H9 (cell line): ENCODE results near the gene YIPF2. TPM values are rescaled to one million over a fixed set of nuclear protein-coding genes. Genes with fewer than 3 reads are reported as not detected.
A peak's percentile ranks its signal among the peaks of the same experiment; 100 is the strongest.

ENCODE experiments used
- DNase-seq: peaks from one replicate; pipeline ENCODE4 v3.0.0-alpha.2; 2017
- H2AFZ ChIP-seq: one replicate; pipeline ENCODE4 v1.6.1; 2013; ENCODE audit warnings: mild to moderate bottlenecking, low read length, control low read depth, moderate library complexity
- H2AK5ac ChIP-seq: 2 replicates; pipeline ENCODE4 v1.6.1; 2013; ENCODE audit warnings: low read length, control low read depth, mixed read lengths; ENCODE audit not compliant: insufficient read length
- H2BK120ac ChIP-seq: one replicate; pipeline ENCODE4 v1.6.1; 2013; ENCODE audit warnings: low read depth, mild to moderate bottlenecking, low read length, control low read depth, inconsistent platforms; ENCODE audit not compliant: poor library complexity, severe bottlenecking
- H2BK12ac ChIP-seq: 2 replicates; pipeline ENCODE4 v1.6.1; 2013; ENCODE audit warnings: low read length, control low read depth, mixed read lengths, low read depth; ENCODE audit not compliant: insufficient read length
- H2BK15ac ChIP-seq: 2 replicates; pipeline ENCODE4 v1.6.1; 2013; ENCODE audit warnings: low read depth, low read length, control low read depth
- H2BK20ac ChIP-seq: one replicate; pipeline ENCODE4 v1.6.1; 2013; ENCODE audit warnings: low read depth, mild to moderate bottlenecking, low read length, control low read depth, inconsistent platforms; ENCODE audit not compliant: poor library complexity, severe bottlenecking
- H2BK5ac ChIP-seq: 2 replicates; pipeline ENCODE4 v1.6.1; 2013; ENCODE audit warnings: low read length, control low read depth, mixed read lengths; ENCODE audit not compliant: insufficient read length
- H3K14ac ChIP-seq: 2 replicates; pipeline ENCODE4 v1.6.1; 2013; ENCODE audit warnings: low read length, control low read depth; ENCODE audit not compliant: insufficient read depth
- H3K18ac ChIP-seq: 2 replicates; pipeline ENCODE4 v1.6.1; 2013; ENCODE audit warnings: low read depth, mild to moderate bottlenecking, mixed read lengths, low read length, control low read depth; ENCODE audit not compliant: insufficient read length
- H3K23ac ChIP-seq: 2 replicates; pipeline ENCODE4 v1.6.1; 2013; ENCODE audit warnings: low read length, control low read depth, mixed read lengths, low read depth; ENCODE audit not compliant: insufficient read length
- H3K23me2 ChIP-seq: 2 replicates; pipeline ENCODE4 v1.6.1; 2013; ENCODE audit warnings: low read depth, mild to moderate bottlenecking, mixed read lengths, low read length, control low read depth; ENCODE audit not compliant: insufficient read length, poor library complexity, severe bottlenecking
- H3K27ac ChIP-seq: 2 replicates; pipeline ENCODE4 v1.5.1; 2013; ENCODE audit warnings: low read length, control low read depth, mixed read lengths, low read depth; ENCODE audit not compliant: insufficient read length
- H3K27me3 ChIP-seq: 2 replicates; pipeline ENCODE4 v1.6.1; 2013; ENCODE audit warnings: low read length, control low read depth, inconsistent platforms; ENCODE audit not compliant: insufficient read depth
- H3K4ac ChIP-seq: 2 replicates; pipeline ENCODE4 v1.6.1; 2013; ENCODE audit warnings: low read depth, mild to moderate bottlenecking, control low read depth, inconsistent platforms, low read length, moderate library complexity
- H3K4me1 ChIP-seq: 2 replicates; pipeline ENCODE4 v1.6.1; 2013; ENCODE audit warnings: low read length, control low read depth, inconsistent platforms; ENCODE audit not compliant: insufficient read depth
- H3K4me2 ChIP-seq: 2 replicates; pipeline ENCODE4 v1.6.1; 2013; ENCODE audit warnings: low read length, control low read depth, mixed read lengths; ENCODE audit not compliant: insufficient read length, insufficient read depth
- H3K56ac ChIP-seq: 2 replicates; pipeline ENCODE4 v1.6.1; 2013; ENCODE audit warnings: low read depth, mild to moderate bottlenecking, mixed read lengths, low read length, control low read depth; ENCODE audit not compliant: insufficient read length
- H3K79me1 ChIP-seq: 2 replicates; pipeline ENCODE4 v1.6.1; 2013; ENCODE audit warnings: low read depth, mild to moderate bottlenecking, moderate library complexity, low read length, control low read depth, inconsistent platforms; ENCODE audit not compliant: insufficient read depth, poor library complexity, severe bottlenecking
- H3K79me2 ChIP-seq: 2 replicates; pipeline ENCODE4 v1.6.1; 2013; ENCODE audit warnings: low read length, control low read depth, inconsistent platforms; ENCODE audit not compliant: insufficient read depth
- H3K9ac ChIP-seq: 2 replicates; pipeline ENCODE4 v1.6.1; 2013; ENCODE audit warnings: low read length, control low read depth, mixed read lengths; ENCODE audit not compliant: insufficient read length; ENCODE audit errors: extremely low read depth
- H3K9me3 ChIP-seq: one replicate; pipeline ENCODE4 v1.6.1; 2013; ENCODE audit warnings: low read depth, low read length, inconsistent platforms; ENCODE audit not compliant: control insufficient read depth
- H3T11ph ChIP-seq: one replicate; pipeline ENCODE4 v1.6.1; 2013; ENCODE audit warnings: mild to moderate bottlenecking, low read length, control low read depth, inconsistent platforms
- H4K20me1 ChIP-seq: one replicate; pipeline ENCODE4 v1.6.1; 2013; ENCODE audit not compliant: control insufficient read depth, insufficient read length, insufficient read depth
- H4K5ac ChIP-seq: 2 replicates; pipeline ENCODE4 v1.6.1; 2013; ENCODE audit warnings: low read depth, mild to moderate bottlenecking, mixed read lengths, low read length, control low read depth; ENCODE audit not compliant: insufficient read length
- H4K8ac ChIP-seq: replicated peaks from 2 replicates; pipeline ENCODE4 v1.6.1; 2013; ENCODE audit warnings: low read length, control low read depth, mixed read lengths, low read depth; ENCODE audit not compliant: insufficient read length
- H4K91ac ChIP-seq: 2 replicates; pipeline ENCODE4 v1.6.1; 2013; ENCODE audit warnings: low read depth, mild to moderate bottlenecking, moderate library complexity, mixed read lengths, low read length, control low read depth; ENCODE audit not compliant: insufficient read length
- H3K27ac Mint-ChIP-seq, 3 experiments: 2 replicates in 2 of 3; 3 replicates in 1 of 3; pipeline ENCODE4 v1.8.0; 2020 to 2021; ENCODE audit warnings: mixed read lengths in 3 of 3, mild to moderate bottlenecking in 1 of 3, moderate library complexity in 1 of 3
- H3K27me3 Mint-ChIP-seq: 2 replicates; pipeline ENCODE4 v1.8.0; 2021; ENCODE audit warnings: low read depth, mild to moderate bottlenecking, moderate library complexity, mixed read lengths
- H3K36me3 Mint-ChIP-seq, 3 experiments: 2 replicates in 2 of 3; 3 replicates in 1 of 3; pipeline ENCODE4 v1.8.0; 2020 to 2021; ENCODE audit warnings: low read depth in 3 of 3, mixed read lengths in 3 of 3; ENCODE audit not compliant: insufficient read depth in 1 of 3
- H3K4me1 Mint-ChIP-seq, 2 experiments: 2 replicates each; pipeline ENCODE4 v1.8.0; 2020; ENCODE audit warnings: mixed read lengths in 2 of 2
- H3K4me3 Mint-ChIP-seq, 2 experiments: 2 replicates in 1 of 2; 3 replicates in 1 of 2; pipeline ENCODE4 v1.8.0; 2020 to 2021; ENCODE audit warnings: mild to moderate bottlenecking in 2 of 2, mixed read lengths in 2 of 2, moderate library complexity in 1 of 2
- H3K9me3 Mint-ChIP-seq, 2 experiments: 2 replicates in 1 of 2; 3 replicates in 1 of 2; pipeline ENCODE4 v1.8.0; 2020; ENCODE audit warnings: mild to moderate bottlenecking in 2 of 2, mixed read lengths in 2 of 2, moderate library complexity in 1 of 2
- WGBS: extraction: QIAGEN DNeasy Blood & Tissue Kit; methylation state at CpG from one replicate; pipeline ENCODE4 v1.1.7; 2013; ENCODE audit warnings: missing lambda C conversion rate, low lambda C conversion rate, mixed read lengths; ENCODE audit not compliant: insufficient read length; ENCODE audit errors: extremely low coverage; 5-methylcytosine and 5-hydroxymethylcytosine counted together
- total RNA-seq: library from RNA; stranded (reverse); gene quantifications from 2 replicates; pipeline ENCODE4 v1.2.1, GENCODE V29; 2021
- TF ChIP-seq, protein P1 (sequence below): fragments of 200-600 bp; sonication (generic); conservative IDR thresholded peaks from 3 replicates; pipeline ENCODE4 v1.8.0; 2021; ENCODE audit warnings: antibody characterized with exemption, mild to moderate bottlenecking

The YIPF2 gene
- total RNA-seq, 1 experiment from 2014 or later, result 58.2 TPM

DNA sequence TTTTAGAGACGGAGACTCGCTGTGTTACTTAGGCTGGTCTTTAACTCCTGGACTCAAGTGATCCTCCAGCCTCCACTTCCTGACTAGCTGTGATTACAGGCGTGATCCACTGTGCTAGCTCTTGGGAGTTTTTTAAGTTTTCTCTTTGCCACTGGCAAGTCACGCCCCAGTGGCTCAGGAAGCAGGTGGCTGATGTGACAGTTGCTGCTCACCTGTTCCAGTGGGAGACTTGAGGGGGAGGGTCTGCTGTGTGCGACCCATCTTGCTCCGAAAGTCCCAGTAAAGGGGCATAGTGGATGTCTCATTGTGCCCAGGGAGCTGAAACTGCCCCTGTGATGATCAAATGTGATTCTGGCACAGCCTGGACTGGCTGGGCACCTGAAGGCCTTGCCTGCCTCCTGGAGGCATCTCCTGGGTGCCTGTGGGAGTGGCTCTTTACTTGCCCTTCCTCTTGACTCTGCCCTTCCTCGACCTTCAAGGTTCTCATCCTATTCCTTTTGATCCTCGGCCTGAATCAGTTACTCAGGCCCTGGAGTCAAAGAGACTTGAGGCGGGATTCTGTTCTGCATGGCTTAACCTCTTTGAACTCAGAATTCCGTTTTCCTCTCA, 40.2 kb upstream of the YIPF2 start:
- no peak overlapping the region for H2BK120ac ChIP-seq
- no peak overlapping the region for H4K5ac ChIP-seq
- H3K23me2 ChIP-seq, result no peaks in the 10 kb centered on the region
- no peak overlapping the region for H2BK12ac ChIP-seq
- peaks cover 33 to 34% of the 10 kb centered on the region in 2 experiments for H3K4me1 Mint-ChIP-seq
- H3K23ac ChIP-seq, result no peak overlapping the region
- no peak overlapping the region for H3K27ac ChIP-seq
- no peaks in the 10 kb centered on the region for H3K9me3 ChIP-seq
- peaks cover 18 to 38% (median 24%) of the 10 kb centered on the region in 3 experiments; a peak in 6 of 7 replicates for H3K36me3 Mint-ChIP-seq
- H3K14ac ChIP-seq, result no peak overlapping the region
- no peak overlapping the region for H3T11ph ChIP-seq
- H4K91ac ChIP-seq, result no peak overlapping the region
- H3K27me3 ChIP-seq, result no peaks in the 10 kb centered on the region
- H3K79me2 ChIP-seq, result peaks cover 64% of the 10 kb centered on the region
- no peak overlapping the region for H2AK5ac ChIP-seq
- H3K4me3 Mint-ChIP-seq, result no peak overlapping the region
- H3K27ac Mint-ChIP-seq, result peak overlapping the region; percentile 7 to 87 (median 59); a peak in 3 of 7 replicates
- H3K56ac ChIP-seq, result no peak overlapping the region
- H3K27me3 Mint-ChIP-seq, result no peaks in the 10 kb centered on the region
- no peak overlapping the region for H2BK20ac ChIP-seq
- H3K9ac ChIP-seq, result no peak overlapping the region
- no peaks in the 10 kb centered on the region for H3K9me3 Mint-ChIP-seq
- H3K79me1 ChIP-seq, result peaks cover 5% of the 10 kb centered on the region
- no peak overlapping the region for H4K8ac ChIP-seq
- DNase-seq, result no peak
- H2BK5ac ChIP-seq, result no peak overlapping the region
- peaks cover 6% of the 10 kb centered on the region for H4K20me1 ChIP-seq
- H2AFZ ChIP-seq, result no peak overlapping the region
- TF ChIP-seq, protein P1, sequence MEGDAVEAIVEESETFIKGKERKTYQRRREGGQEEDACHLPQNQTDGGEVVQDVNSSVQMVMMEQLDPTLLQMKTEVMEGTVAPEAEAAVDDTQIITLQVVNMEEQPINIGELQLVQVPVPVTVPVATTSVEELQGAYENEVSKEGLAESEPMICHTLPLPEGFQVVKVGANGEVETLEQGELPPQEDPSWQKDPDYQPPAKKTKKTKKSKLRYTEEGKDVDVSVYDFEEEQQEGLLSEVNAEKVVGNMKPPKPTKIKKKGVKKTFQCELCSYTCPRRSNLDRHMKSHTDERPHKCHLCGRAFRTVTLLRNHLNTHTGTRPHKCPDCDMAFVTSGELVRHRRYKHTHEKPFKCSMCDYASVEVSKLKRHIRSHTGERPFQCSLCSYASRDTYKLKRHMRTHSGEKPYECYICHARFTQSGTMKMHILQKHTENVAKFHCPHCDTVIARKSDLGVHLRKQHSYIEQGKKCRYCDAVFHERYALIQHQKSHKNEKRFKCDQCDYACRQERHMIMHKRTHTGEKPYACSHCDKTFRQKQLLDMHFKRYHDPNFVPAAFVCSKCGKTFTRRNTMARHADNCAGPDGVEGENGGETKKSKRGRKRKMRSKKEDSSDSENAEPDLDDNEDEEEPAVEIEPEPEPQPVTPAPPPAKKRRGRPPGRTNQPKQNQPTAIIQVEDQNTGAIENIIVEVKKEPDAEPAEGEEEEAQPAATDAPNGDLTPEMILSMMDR, result no peak
- no peak overlapping the region for H3K4ac ChIP-seq
- H3K18ac ChIP-seq, result no peak overlapping the region
- H3K4me2 ChIP-seq, result no peak overlapping the region
- WGBS, result no CpG with 5 or more reads among the region's 10 CpGs
- H3K4me1 ChIP-seq, result no peaks in the 10 kb centered on the region; the same call in 1 of the 2 replicates
- no peak overlapping the region for H2BK15ac ChIP-seq
